ENCODE data around the gene CNTN4. TPM values are rescaled to one million over a fixed set of nuclear protein-coding genes. Genes with fewer than 3 reads are reported as not detected.

Gene CNTN4
- total RNA-seq, 1 donor from 2014 or later, result not detected

DNA sequence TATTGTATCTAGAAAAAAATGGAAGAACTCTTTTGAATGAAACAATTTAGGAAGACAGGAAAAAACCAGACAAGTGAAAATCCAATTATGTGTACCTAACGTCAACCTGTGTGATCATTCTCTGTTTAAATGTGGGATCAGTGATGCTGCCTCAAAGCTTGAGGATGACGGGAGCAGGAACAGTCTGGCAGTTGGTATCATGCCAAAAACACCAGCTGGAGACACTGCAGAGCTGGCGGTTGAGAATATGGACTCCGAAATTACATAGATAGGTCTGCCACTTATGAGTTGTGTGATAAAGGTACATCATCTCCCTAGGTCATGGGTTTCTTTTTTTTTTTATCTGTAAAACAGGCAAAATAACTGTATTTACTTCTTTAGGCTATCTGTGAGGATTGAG is 480.5 kb downstream of the CNTN4 start:
- DNase-seq (ENCODE audit: low read depth in 2 of 2), result no peak

DNA sequence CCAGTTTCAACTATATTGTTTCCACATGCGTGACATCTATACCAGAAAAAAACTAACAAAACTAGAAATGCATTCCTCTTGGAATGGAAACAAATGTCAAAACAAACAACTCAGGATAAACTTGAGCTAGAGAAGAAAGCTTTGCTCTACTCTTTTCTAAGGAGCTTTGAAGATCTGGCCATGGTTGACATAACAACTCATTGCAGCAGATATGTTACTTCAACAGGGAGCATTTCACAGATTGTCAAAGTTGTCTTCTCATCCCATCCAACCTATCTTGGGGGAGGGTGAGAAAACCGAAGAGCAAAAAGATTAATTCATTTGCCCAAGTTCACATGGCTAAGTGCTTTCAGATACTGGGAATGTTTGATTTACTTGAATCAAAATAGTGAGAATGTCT is 484.4 kb downstream of the CNTN4 start:
- no peak for DNase-seq (ENCODE audit: low read depth in 2 of 2)

DNA sequence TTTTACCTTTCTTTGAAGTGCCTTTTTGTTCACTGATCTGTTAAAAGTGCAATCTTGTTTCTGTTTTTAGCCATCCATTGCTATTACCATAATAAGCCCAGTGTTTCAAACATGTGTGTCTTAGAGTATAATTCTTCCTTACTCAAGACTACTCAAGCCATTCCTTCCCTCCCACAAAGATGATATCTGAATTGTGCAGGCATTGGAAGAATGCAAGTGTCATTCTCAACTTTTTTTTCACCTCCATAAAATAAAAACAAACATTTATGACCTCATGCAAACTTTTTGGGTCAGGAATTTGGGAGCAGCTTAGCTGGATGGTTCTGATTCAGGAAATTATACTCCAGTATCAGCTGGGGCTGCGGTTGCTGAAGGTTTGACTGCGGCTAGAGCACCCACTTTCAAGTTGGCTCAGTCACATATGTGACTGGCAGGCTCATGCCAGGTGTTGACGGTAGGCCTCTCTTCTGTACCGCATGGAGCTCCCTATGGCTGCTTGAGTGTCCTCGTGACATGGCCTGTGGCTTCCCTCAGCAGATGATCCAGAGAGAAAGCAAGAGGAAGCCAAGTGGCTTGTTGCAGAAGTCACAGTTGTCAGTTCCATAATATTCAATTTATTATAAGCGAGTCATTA is 490.8 kb downstream of the CNTN4 start:
- no peak for DNase-seq (ENCODE audit: low read depth in 2 of 2)

DNA sequence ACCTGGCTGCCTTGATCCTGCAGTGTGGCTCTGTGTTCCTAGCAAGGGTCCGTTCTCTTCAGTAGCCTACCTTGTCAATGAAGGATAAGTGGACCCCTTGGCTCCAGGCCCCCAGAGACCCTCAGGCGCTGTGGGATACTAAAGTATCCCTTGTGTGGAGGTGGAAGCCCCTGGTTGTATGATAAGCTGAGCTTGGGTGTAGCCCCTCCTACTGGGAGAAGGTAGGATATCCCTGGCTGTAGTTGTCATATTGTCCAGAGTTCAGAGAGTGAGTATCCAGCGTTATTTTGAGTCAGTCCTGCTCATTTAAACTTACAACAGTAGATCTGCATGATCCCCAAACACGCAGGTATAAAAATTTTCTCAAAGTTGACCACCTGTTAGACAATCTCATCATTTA is 496.8 kb downstream of the CNTN4 start:
- DNase-seq (ENCODE audit: low read depth in 2 of 2), result no peak

DNA sequence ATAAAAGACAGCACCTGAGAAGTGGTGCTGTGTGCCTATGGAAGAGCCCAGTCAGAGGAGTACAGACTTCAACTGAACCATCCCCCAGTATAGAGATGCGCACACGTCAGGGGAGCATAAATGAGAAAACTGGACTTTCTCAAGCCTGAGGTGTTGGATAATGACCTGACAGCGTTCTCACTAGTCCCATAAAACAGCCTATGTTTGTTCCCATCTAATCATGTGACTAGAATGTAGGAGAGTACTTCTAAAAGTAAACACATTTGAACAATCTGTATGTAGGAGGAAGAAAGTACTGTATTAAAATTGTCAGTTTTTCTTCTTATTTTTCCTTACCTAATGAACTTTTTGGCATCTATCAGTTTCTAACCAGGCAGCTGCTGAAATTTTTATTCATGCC is 498.9 kb downstream of the CNTN4 start:
- no peak for DNase-seq (ENCODE audit: low read depth in 2 of 2)

DNA sequence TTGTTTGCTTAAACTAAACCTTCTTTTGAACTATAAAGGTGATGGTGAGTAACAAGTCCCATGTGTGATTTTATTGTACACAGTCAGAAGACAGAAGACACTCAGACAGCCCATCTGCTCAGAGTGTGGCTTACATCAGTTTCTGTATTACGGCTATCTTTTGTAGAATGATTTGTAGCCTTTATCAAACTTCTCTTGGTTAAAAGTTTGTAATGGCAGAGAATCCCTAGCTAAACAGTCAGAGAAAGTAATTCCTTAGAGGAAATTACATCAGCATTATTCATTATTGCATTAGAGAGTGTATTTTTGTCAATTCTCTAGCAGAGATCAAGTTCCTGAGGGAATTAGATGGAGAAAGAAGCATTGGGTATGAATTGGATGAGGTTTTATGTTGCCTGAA is 500.8 kb downstream of the CNTN4 start:
- DNase-seq (ENCODE audit: low read depth in 2 of 2), result no peak

DNA sequence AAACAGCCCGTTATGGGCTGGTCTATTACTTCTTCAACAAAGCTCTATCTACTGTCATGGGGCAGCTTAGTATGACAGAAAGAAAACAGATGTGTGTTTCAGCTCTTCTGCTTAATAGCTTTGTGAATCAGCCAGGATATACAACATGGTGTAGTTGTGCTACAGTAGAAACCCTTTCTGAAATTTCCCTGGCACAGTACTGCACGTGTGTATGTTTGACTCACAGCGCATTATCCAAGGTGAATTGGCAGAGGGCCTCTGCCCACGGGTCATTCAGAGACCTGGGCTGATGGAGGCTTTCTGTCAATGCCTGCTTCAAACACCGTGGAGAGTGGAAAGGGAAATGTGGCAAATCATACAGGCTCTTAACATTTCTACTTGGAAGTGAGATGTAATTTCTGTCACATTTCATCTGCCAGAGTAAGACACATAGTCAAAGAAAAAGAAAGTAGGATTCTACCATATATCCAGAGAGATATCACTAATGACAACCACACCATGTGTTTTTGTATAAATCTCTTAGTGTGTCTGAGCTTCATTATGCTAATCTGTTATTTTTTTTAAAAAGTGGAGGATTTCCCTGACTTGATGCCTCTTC is 505.1 kb downstream of the CNTN4 start:
- no peak for DNase-seq (ENCODE audit: low read depth in 2 of 2)

DNA sequence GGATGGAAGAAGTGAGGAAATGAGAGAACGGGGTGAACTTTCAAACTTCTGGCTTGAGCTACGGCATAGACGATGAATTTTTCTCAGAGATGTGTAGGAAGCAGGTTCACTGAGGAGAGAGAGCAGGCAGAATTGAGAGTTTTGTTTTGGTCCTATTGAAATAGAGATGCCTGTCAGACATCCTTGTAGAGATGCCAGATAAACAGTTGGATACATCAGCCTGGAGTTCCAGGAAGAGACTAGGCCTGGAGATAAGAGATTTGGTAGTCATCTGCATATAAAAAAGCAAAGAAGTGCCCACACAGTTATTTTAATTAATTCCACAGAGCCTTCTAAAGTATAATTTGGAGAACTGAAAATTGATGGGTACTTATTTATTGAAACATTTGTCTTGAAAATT is 515.9 kb downstream of the CNTN4 start:
- DNase-seq (ENCODE audit: low read depth in 2 of 2), result no peak

DNA sequence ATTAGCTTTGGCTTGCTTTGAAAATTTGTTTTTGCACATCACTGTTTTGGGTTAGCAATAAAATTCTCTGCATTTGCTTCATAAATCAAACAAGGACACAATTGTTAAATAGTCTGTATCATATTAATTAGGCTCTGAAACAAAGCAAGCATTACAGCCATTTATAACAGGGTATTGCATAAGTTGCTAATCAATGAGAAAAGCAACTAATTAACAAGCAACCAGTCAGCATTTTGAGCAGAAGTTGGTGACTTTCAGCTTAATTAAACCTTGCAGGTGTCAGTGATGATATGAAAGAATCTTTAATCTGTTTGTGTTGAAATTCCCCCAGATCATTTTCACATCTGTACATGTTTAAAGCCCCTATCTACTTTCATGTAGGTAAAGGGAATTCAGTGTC is 516.4 kb downstream of the CNTN4 start:
- DNase-seq (ENCODE audit: low read depth in 2 of 2), result no peak

DNA sequence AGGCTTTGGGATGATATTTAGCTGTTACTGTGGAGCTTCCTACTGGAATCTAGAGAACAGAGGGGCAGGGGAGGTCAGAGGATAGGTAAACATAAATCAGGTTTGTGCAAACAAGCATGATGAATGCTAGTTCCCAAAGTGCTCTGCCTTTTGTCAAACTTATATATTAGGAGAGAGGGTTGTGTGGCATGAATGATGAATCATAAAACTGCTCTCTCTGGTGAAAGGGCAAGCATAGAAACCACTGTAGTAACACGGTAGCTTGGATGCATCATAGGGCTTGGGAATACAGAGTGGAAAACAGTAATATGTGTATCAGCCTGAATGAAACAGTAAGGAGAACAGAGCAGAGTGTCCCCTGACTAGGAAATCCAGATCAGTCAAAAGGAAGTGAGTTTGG is 524.8 kb downstream of the CNTN4 start:
- no peak for DNase-seq (ENCODE audit: low read depth in 2 of 2)

DNA sequence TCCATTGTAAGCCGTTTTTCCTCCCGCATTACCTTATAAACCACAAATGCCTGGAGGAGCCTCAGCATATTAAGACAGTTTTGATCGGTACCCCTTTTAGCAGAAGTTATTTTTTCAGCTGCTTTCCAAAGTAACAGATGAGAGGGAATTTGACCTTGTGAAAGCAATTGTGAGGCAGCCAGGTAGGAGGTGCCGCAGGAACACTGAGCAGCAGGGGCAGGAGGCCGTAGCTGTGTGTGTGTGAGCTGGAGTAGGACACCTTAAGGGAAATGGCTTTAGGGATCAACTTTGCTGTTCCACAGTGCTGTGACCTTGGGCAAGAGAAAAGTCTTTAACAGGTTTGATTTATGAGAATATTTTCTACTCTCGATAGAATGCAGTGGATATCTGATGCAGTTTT is 529.5 kb downstream of the CNTN4 start:
- no peak for DNase-seq (ENCODE audit: low read depth in 2 of 2)

DNA sequence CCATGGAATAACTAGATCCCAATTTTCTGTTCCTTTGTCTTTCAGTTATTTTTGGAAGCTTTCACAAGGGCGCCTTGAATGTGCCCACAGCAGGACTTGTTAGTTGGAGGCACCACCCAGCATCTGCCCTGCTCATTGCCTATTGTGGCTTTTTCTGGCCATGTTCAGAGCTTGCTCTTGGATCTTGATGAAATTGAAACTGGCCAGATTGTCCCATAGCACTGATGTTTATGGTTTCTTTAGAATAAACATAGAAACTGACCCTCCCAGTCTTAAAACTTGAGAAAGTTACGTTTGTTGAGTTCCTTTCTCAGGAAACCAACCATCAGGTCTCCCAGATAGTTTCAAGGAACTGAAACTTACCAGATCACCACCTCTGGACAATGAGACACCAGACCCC is 536.8 kb downstream of the CNTN4 start:
- no peak for DNase-seq (ENCODE audit: low read depth in 2 of 2)

DNA sequence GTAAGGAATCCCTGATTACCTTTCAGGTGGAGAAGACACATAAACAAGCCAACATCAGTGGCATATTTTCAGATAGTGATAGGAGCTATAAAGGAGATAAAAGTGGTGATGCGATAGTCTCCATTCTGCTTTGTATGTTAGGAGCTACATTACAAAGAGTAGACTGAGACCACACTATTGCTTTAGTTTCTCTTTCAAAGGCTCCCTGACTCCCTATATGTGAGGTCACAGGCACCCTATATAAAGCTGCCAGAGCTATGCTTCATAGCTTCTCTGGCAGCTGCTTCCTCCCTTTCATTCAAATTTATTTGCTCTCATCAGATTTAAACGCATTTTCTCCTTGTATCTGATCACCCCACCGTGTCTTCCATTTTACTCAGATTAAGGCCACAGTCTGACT is 544.9 kb downstream of the CNTN4 start:
- no peak for DNase-seq (ENCODE audit: low read depth in 2 of 2)

DNA sequence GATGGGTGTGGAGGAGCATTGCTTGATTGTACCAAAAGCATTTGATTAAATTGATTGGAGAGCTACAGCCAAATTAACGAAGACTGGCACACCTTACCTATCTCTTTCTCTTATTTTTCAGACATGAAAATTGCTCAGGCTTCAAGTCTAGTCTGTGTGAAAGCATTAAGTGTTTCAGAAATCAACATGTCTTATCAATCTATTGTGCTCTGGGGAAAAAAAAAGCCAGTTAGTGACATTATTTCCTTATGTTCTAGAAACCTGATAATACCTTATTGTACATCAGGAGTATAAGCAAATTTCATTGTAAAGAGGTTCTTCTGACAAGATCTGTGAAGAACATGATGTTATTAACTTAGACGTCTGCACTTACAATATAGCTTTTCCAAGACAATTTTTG is 546.3 kb downstream of the CNTN4 start:
- DNase-seq (ENCODE audit: low read depth in 2 of 2), result no peak

DNA sequence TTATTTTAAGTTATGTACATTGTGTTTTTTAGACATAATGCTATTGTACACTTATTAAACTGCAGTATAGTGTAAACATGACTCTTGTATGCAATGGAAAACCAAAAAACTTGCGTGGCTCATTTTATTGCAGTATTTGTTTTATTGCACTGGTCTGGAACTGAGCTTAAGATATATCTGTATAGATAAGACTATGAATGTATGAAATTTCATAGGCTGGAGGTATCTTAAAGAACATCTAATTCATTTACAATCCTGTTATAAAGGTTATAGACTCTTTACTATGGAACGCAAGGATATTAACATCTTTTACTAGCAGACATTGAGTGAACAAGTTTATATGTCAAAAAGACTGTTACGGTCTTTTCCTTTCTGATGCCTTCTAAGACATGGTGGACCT is 552.1 kb downstream of the CNTN4 start:
- DNase-seq (ENCODE audit: low read depth in 2 of 2), result no peak

DNA sequence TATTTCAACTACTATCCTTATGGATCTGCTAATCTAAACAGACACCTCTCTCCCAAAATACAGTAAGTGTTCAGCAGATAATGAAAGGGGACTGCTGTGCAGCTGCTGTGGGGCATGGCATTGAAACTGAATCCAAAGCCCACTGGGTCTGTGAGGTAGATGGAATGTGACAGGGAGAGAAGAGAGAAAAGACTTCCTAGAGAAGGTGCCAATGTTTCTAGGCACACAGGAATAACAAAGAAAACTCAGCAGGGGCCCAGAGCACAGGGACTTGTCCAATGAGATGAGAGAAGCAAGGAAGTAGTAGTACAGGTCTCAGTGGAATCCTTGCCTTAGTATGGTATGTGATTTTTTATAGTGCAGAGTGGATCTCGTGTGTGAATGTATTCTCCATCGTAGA is 553.7 kb downstream of the CNTN4 start:
- DNase-seq (ENCODE audit: low read depth in 2 of 2), result no peak

DNA sequence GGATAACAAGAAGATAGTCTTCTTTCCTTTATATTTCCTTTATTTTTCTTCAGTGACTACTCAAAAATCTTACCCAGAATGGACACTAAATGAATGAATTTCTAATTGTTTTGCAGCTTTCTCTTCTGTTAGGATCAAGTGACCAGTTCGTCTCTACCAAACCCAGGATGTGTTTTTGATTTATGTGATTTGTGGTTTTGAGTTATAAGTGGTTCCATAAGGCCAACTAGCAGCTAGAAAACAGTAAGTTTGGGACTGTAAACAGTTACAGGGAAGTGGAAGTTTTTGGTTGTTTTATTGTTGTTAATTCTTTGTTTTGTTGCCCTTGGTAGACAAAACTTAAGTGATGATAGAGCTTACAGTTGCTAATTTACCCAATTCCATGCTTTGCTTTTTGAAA is 555.0 kb downstream of the CNTN4 start:
- DNase-seq (ENCODE audit: low read depth in 2 of 2), result no peak

DNA sequence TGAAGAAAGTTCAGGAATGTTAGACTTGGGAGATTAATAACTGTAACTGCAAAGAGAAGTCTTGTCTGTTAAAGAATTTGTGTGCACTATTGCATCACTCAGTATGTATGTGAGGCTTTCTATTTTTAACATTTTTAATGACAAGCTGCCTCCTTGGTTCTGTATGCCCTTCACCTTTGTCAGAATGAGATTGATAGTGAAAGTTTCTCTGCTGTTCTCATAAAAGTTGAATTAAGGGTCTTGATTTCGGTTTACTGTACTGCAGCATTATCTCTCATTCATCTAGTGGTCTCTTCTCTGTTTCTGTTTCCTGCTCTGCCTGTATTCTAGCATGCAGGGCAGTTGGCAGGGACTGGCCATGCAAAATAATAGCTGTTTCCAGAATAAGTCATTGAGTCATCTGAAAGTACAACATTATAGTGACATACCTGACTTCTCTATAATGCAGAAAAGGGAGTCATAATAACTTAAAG is 556.6 kb downstream of the CNTN4 start:
- no peak for DNase-seq (ENCODE audit: low read depth in 2 of 2)

DNA sequence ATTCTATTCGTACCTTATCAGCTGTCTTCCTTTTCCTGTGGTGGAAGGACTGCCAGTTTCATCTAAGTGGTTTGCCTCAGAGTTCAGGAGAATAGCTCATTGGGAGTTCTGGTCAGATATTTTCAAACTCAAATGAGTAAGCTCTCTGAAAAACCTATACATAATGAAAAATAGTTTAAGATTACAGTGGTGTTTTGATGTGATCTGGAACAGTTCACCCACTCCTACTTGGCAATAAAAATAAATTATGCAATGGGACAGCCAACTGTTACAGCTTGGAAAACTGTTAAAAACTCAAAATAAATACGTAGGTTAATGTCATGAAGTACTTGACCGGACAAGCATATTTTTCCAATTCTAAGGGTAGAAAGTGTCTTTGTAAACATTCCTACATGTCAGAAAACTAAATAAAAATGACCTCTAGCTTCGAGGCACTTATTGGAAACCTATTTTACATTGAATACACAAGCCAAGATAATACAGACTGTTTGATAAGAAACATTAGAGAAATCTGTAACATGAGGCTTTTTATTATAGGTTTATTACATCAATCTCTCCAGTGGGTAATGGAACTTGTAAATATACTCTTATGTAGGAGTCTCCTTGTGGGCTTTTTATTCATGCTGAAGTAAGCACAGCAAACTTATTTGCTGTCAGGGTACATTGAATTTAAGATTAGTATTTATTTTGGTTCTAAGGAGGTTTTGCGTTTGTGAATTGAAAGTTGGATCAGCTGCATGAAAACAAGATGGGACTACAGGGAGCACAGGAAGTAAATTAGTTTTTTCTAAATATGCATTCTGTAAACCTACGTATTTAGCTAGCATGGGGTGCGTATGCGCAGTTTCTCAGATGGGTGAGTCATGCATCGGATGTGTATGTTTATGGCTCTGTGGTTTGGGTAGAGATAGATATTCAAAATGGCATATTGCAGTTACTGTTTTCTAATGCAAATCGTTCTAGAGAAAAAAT is 558.4 kb downstream of the CNTN4 start:
- no peak for DNase-seq (ENCODE audit: low read depth in 2 of 2)

DNA sequence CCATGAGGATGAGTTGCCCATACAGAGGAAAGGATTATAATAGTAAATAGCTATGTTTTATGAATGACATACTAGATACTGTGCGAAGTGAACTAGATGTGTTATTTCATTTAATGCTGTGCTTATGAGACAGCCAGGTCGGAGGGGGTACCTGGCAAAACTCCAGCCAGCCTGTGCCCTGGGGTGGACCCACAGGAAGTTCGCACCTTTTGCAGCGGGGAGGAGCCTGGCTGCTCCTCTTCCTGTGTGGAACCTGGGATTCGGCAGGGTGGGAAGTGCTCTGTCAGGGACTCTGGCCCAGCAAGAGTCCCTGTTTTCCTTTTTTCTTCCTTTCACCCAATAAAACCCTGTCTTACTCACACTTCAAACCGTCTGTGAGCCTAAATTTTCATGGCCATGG is 559.3 kb downstream of the CNTN4 start:
- DNase-seq (ENCODE audit: low read depth in 2 of 2), result no peak

DNA sequence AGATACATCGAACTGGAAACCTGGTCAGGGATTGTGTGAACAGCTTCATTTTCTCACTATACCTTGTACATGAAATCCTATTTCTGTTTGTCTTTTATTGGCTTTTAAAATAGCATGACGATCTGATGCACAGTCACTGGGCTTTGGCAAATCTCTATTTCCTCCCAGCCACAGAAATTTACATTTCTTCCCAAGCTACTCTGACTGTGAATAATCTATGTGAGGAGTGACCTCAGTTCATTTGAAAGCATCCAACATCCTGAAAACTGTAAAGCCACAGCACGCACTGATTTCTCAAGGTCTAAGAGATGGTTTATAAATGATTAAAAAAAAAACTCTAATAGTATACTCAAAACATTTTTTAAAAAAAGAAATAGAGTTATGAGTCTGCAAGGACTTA is 561.2 kb downstream of the CNTN4 start:
- no peak for DNase-seq (ENCODE audit: low read depth in 2 of 2)

DNA sequence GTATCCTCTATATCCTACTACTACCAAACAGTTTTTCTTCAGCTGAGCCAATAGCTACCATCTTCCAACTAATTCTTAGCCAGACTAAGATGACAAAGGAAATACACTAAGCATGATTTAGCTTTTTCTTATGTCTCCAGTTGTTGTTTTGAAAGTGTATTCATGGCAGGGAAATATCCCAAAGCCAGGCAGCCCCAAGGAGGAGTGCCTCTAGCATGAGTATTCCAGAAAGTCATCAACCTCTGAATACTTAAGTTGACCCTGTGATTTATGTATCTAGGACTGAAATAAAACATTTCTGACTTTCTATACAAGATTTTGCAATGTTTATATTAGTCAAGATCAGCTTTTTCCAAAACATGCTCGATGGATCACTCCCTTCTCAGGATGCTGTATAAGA is 562.4 kb downstream of the CNTN4 start:
- no peak for DNase-seq (ENCODE audit: low read depth in 2 of 2)

DNA sequence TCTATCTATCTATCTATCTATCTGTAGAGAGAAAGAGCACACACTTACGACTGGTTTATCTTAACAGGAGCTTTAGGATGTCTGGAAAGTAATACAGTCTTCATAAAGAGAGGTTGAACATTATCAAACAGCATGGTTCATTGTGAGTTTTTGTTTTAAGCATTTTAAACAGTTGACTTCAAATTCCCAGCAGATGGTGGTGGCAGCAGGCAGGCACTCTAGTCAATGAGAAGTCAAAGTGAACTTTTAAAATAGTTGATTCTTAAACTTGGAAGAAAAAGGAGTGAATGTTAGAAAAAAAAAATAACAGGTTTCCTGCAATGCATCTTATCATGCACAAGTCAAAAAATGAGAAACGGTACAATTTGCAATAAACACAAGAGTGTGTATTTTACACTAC is 578.8 kb downstream of the CNTN4 start:
- no peak for DNase-seq (ENCODE audit: low read depth in 2 of 2)
